ENCODE results near the gene IFIT3. TPM values are rescaled to one million over a fixed set of nuclear protein-coding genes. Genes with fewer than 3 reads are reported as not detected.
A peak's percentile ranks its signal among the peaks of the same experiment; 100 is the strongest.

The IFIT3 gene
- total and polyA plus RNA-seq, 2 donors (not counting 1 experiment from before 2014, with no cell fraction given), result 33.5 to 62.9 TPM

- Histone ChIP-seq H3K4me1 (ENCODE audit: control insufficient read depth, extremely low read depth, insufficient read depth, low read length) (peaks cover 4% of the 10 kb centered on the region), H2AFZ (ENCODE audit: low read length) (no peak overlapping the region), H3K79me2 (ENCODE audit: control insufficient read depth, insufficient read depth, low read length) (no peaks in the 10 kb centered on the region), H4K20me1 (ENCODE audit: control insufficient read depth, extremely low read depth, insufficient read depth, low read length) (no peaks in the 10 kb centered on the region), H3K9ac (ENCODE audit: insufficient read depth, low read length) (no peak overlapping the region), H3K4me2 (ENCODE audit: extremely low read depth, insufficient read depth, low read length) (peak overlapping the region; percentile 3), H3K9me3 (ENCODE audit: control insufficient read depth, insufficient read depth, low read depth, low read length) (no peaks in the 10 kb centered on the region), H3K36me3 (ENCODE audit: control insufficient read depth, insufficient read depth, low read length) (no peaks in the 10 kb centered on the region), H3K27me3 (ENCODE audit: control insufficient read depth, insufficient read depth, low read length) (no peaks in the 10 kb centered on the region), H3K27ac (ENCODE audit: insufficient read depth, low read length) (no peak overlapping the region), H3K4me3 (replicated peaks in 1 of 4; ENCODE audit: control extremely low read depth in 1 of 4, insufficient read depth in 1 of 4, low read depth in 3 of 4, low read length in 4 of 4) (peak overlapping the region in 2 of 4 experiments; percentile 3 to 8)
- DNase-seq (ENCODE audit: low read depth in 2 of 2), result peak; percentile 96 to 99
- TF ChIP-seq EZH2 (IDR thresholded peaks at IDR 0.05; ENCODE audit: low read length, missing control alignments) (no peak), CTCF (conservative IDR thresholded peaks at IDR 0.05 in 1 of 2, IDR thresholded peaks at IDR 0.05 in 1 of 2; ENCODE audit: low read depth in 1 of 2, low read length in 2 of 2) (no peak)
Observed at GRCh38 chr10:89373916-89374711, 46.3 kb downstream of the IFIT3 start.

- DNase-seq (ENCODE audit: low read depth in 2 of 2), result peak in 1 of 2 donors; percentile 13
- Histone ChIP-seq H3K27me3 (ENCODE audit: control insufficient read depth, insufficient read depth, low read length) (no peaks in the 10 kb centered on the region), H3K4me3 (replicated peaks in 1 of 4; ENCODE audit: control extremely low read depth in 1 of 4, insufficient read depth in 1 of 4, low read depth in 3 of 4, low read length in 4 of 4) (no peak overlapping the region), H2AFZ (ENCODE audit: low read length) (no peak overlapping the region), H3K9ac (ENCODE audit: insufficient read depth, low read length) (no peak overlapping the region), H3K36me3 (ENCODE audit: control insufficient read depth, insufficient read depth, low read length) (no peaks in the 10 kb centered on the region), H3K27ac (ENCODE audit: insufficient read depth, low read length) (peak overlapping the region; percentile 49), H3K79me2 (ENCODE audit: control insufficient read depth, insufficient read depth, low read length) (no peaks in the 10 kb centered on the region), H4K20me1 (ENCODE audit: control insufficient read depth, extremely low read depth, insufficient read depth, low read length) (no peaks in the 10 kb centered on the region), H3K9me3 (ENCODE audit: control insufficient read depth, insufficient read depth, low read depth, low read length) (no peaks in the 10 kb centered on the region), H3K4me2 (ENCODE audit: extremely low read depth, insufficient read depth, low read length) (no peak overlapping the region), H3K4me1 (ENCODE audit: control insufficient read depth, extremely low read depth, insufficient read depth, low read length) (peaks cover 4% of the 10 kb centered on the region)
- TF ChIP-seq EZH2 (IDR thresholded peaks at IDR 0.05; ENCODE audit: low read length, missing control alignments), result no peak
Observed at GRCh38 chr10:89374713-89375141, 46.9 kb downstream of the IFIT3 start.

- TF ChIP-seq CTCF (conservative IDR thresholded peaks at IDR 0.05 in 1 of 2, IDR thresholded peaks at IDR 0.05 in 1 of 2; ENCODE audit: low read depth in 1 of 2, low read length in 2 of 2), result no peak
- no peak for TF ChIP-seq EZH2 (IDR thresholded peaks at IDR 0.05; ENCODE audit: low read length, missing control alignments)
- Histone ChIP-seq H3K4me3 (replicated peaks in 1 of 4; ENCODE audit: control extremely low read depth in 1 of 4, insufficient read depth in 1 of 4, low read depth in 3 of 4, low read length in 4 of 4) (no peak within 1 kb of the TSS), H3K27me3 (ENCODE audit: control insufficient read depth, insufficient read depth, low read length) (no peaks in the 10 kb centered on the region), H3K36me3 (ENCODE audit: control insufficient read depth, insufficient read depth, low read length) (no peaks in the 10 kb centered on the region), H3K9me3 (ENCODE audit: control insufficient read depth, insufficient read depth, low read depth, low read length) (no peaks in the 10 kb centered on the region), H3K79me2 (ENCODE audit: control insufficient read depth, insufficient read depth, low read length) (no peaks in the 10 kb centered on the region), H3K4me2 (ENCODE audit: extremely low read depth, insufficient read depth, low read length) (no peak within 1 kb of the TSS), H3K27ac (ENCODE audit: insufficient read depth, low read length) (no peak within 1 kb of the TSS), H3K9ac (ENCODE audit: insufficient read depth, low read length) (no peak within 1 kb of the TSS), H2AFZ (ENCODE audit: low read length) (no peak within 1 kb of the TSS), H3K4me1 (ENCODE audit: control insufficient read depth, extremely low read depth, insufficient read depth, low read length) (peaks cover 4% of the 10 kb centered on the region), H4K20me1 (ENCODE audit: control insufficient read depth, extremely low read depth, insufficient read depth, low read length) (no peaks in the 10 kb centered on the region)
- DNase-seq (ENCODE audit: low read depth in 2 of 2), result no peak
Observed at GRCh38 chr10:89377705-89378637, 50.2 kb downstream of the IFIT3 start, which contains the start of gene IFIT1B. Gene IFIT1B, plus strand, starts transcription at chr10:89378056. Its CDS starts 80 bp downstream, at chr10:89378136.

All from fibroblast of lung (primary cell).